HUES64 (cell line): ENCODE measurements around the gene CEP164.

Source experiments
- H3K27ac ChIP-seq: 2 replicates; pipeline ENCODE4 v1.7.0; 2013; ENCODE audit warnings: low read depth, low read length, inconsistent platforms
- H3K27me3 ChIP-seq: 2 replicates; pipeline ENCODE4 v1.6.1; 2013; ENCODE audit warnings: mild to moderate bottlenecking, low read length; ENCODE audit not compliant: insufficient read depth
- H3K36me3 ChIP-seq: 2 replicates; pipeline ENCODE4 v1.6.1; 2013; ENCODE audit warnings: mild to moderate bottlenecking, low read length; ENCODE audit not compliant: insufficient read depth
- H3K4me1 ChIP-seq: 2 replicates; pipeline ENCODE4 v1.6.1; 2013; ENCODE audit warnings: mild to moderate bottlenecking, low read length, moderate library complexity; ENCODE audit not compliant: insufficient read depth
- H3K4me3 ChIP-seq: 2 replicates; pipeline ENCODE4 v1.5.1; 2013; ENCODE audit warnings: mild to moderate bottlenecking, low read length, moderate library complexity
- H3K9ac ChIP-seq: 2 replicates; pipeline ENCODE4 v1.6.1; 2013; ENCODE audit warnings: mild to moderate bottlenecking, low read depth, low read length
- H3K9me3 ChIP-seq: 2 replicates; pipeline ENCODE4 v1.6.1; 2013; ENCODE audit warnings: low read depth, low read length; ENCODE audit not compliant: insufficient read depth
- WGBS: fragments of 150-250, 120-280 bp; methylation state at CpG from one replicate; pipeline ENCODE4 v1.1.7; 2013; ENCODE audit warnings: missing lambda C conversion rate; 5-methylcytosine and 5-hydroxymethylcytosine counted together

Gene CEP164

GRCh38 chr11:117413616-117414015 is 86.0 kb downstream of the CEP164 start:
- Histone ChIP-seq H3K4me1 (peaks cover 4% of the 10 kb centered on the region; the same call in 1 of the 2 replicates), H3K9me3 (no peaks in the 10 kb centered on the region), H3K27ac (no peak overlapping the region), H3K27me3 (no peaks in the 10 kb centered on the region), H3K9ac (no peak overlapping the region), H3K36me3 (0 out of 2 replicates have a peak, but pooled peaks cover 10% of the 10 kb centered on the region), H3K4me3 (no peak overlapping the region)
- WGBS = 93% methylated on average over 6 of the region's 7 CpGs

- H3K27ac ChIP-seq = no peak overlapping the region
- 0 out of 2 replicates have a peak, but pooled peaks cover 2% of the 10 kb centered on the region for H3K36me3 ChIP-seq
- no peaks in the 10 kb centered on the region for H3K9me3 ChIP-seq
- H3K27me3 ChIP-seq = no peaks in the 10 kb centered on the region
- H3K4me3 ChIP-seq = no peak overlapping the region
- H3K9ac ChIP-seq = no peak overlapping the region
- 95% methylated on average over 4 of the region's 6 CpGs for WGBS
- H3K4me1 ChIP-seq = peaks cover 4% of the 10 kb centered on the region; the same call in 1 of the 2 replicates
Observed at GRCh38 chr11:117414724-117415123, 87.1 kb downstream of the CEP164 start.

GRCh38 chr11:117415358-117415896 is 87.8 kb downstream of the CEP164 start:
- Histone ChIP-seq H3K9me3 (no peaks in the 10 kb centered on the region), H3K4me3 (no peak overlapping the region), H3K27me3 (no peaks in the 10 kb centered on the region), H3K36me3 (0 out of 2 replicates have a peak, but pooled peaks cover under 1% of the 10 kb centered on the region), H3K9ac (no peak overlapping the region), H3K4me1 (peaks cover 4% of the 10 kb centered on the region; the same call in 1 of the 2 replicates), H3K27ac (no peak overlapping the region)
- WGBS = 89% methylated on average over 4 of the region's 8 CpGs

GRCh38 chr11:117417342-117417741 is 89.7 kb downstream of the CEP164 start:
- H3K27me3 ChIP-seq = no peaks in the 10 kb centered on the region
- H3K9me3 ChIP-seq = no peaks in the 10 kb centered on the region
- no peak overlapping the region for H3K9ac ChIP-seq
- no peak overlapping the region for H3K27ac ChIP-seq
- no peaks in the 10 kb centered on the region for H3K36me3 ChIP-seq
- H3K4me1 ChIP-seq = no peaks in the 10 kb centered on the region
- H3K4me3 ChIP-seq = no peak overlapping the region
- 72% methylated on average over 6 of the region's 6 CpGs for WGBS

GRCh38 chr11:117417856-117418255 is 90.2 kb downstream of the CEP164 start:
- Histone ChIP-seq H3K9ac (no peak overlapping the region), H3K4me1 (no peaks in the 10 kb centered on the region), H3K9me3 (no peaks in the 10 kb centered on the region), H3K27ac (no peak overlapping the region), H3K27me3 (no peaks in the 10 kb centered on the region), H3K36me3 (no peaks in the 10 kb centered on the region), H3K4me3 (no peak overlapping the region)
- WGBS = 93% methylated on average over 12 of the region's 12 CpGs

- Histone ChIP-seq H3K4me3 (no peak overlapping the region), H3K9me3 (no peaks in the 10 kb centered on the region), H3K27ac (no peak overlapping the region), H3K36me3 (no peaks in the 10 kb centered on the region), H3K9ac (no peak overlapping the region), H3K27me3 (no peaks in the 10 kb centered on the region; the same call in 1 of the 2 replicates), H3K4me1 (no peaks in the 10 kb centered on the region)
- 93% methylated on average over 12 of the region's 12 CpGs for WGBS
Observed at GRCh38 chr11:117418737-117419481, 91.3 kb downstream of the CEP164 start.

GRCh38 chr11:117419482-117420142 is 92.0 kb downstream of the CEP164 start:
- WGBS = 84% methylated on average over 12 of the region's 12 CpGs
- no peaks in the 10 kb centered on the region for H3K36me3 ChIP-seq
- no peaks in the 10 kb centered on the region for H3K4me1 ChIP-seq
- H3K27me3 ChIP-seq = no peaks in the 10 kb centered on the region; the same call in 1 of the 2 replicates
- no peak overlapping the region for H3K27ac ChIP-seq
- no peaks in the 10 kb centered on the region for H3K9me3 ChIP-seq
- H3K4me3 ChIP-seq = no peak overlapping the region
- H3K9ac ChIP-seq = no peak overlapping the region

GRCh38 chr11:117420143-117420485 is 92.5 kb downstream of the CEP164 start:
- WGBS = 95% methylated on average over 12 of the region's 12 CpGs
- no peak overlapping the region for H3K4me3 ChIP-seq

GRCh38 chr11:117420598-117420997 is 92.9 kb downstream of the CEP164 start:
- Histone ChIP-seq H3K9me3 (no peaks in the 10 kb centered on the region), H3K4me1 (no peaks in the 10 kb centered on the region), H3K27ac (no peak overlapping the region), H3K9ac (no peak overlapping the region), H3K4me3 (no peak overlapping the region), H3K27me3 (no peaks in the 10 kb centered on the region; the same call in 1 of the 2 replicates), H3K36me3 (no peaks in the 10 kb centered on the region)
- 98% methylated on average over 5 of the region's 6 CpGs for WGBS

More at GRCh38 chr11:117420143-117420485, 92.5 kb downstream of the CEP164 start:
- H3K9me3 ChIP-seq = no peaks in the 10 kb centered on the region
- H3K9ac ChIP-seq = no peak overlapping the region
- no peaks in the 10 kb centered on the region; the same call in 1 of the 2 replicates for H3K27me3 ChIP-seq
- H3K4me1 ChIP-seq = no peaks in the 10 kb centered on the region
- no peak overlapping the region for H3K27ac ChIP-seq
- H3K36me3 ChIP-seq = no peaks in the 10 kb centered on the region

- WGBS = 88% methylated on average over 13 of the region's 13 CpGs
- Histone ChIP-seq H3K27ac (no peak overlapping the region), H3K9me3 (no peaks in the 10 kb centered on the region), H3K4me1 (no peaks in the 10 kb centered on the region), H3K27me3 (no peaks in the 10 kb centered on the region; the same call in 1 of the 2 replicates), H3K36me3 (no peaks in the 10 kb centered on the region), H3K4me3 (no peak overlapping the region), H3K9ac (no peak overlapping the region)
Observed at GRCh38 chr11:117421041-117421440, 93.4 kb downstream of the CEP164 start.

GRCh38 chr11:117421476-117421875 is 93.8 kb downstream of the CEP164 start:
- H3K27me3 ChIP-seq = no peaks in the 10 kb centered on the region; the same call in 1 of the 2 replicates
- H3K9ac ChIP-seq = no peak overlapping the region
- no peak overlapping the region for H3K4me3 ChIP-seq
- H3K36me3 ChIP-seq = no peaks in the 10 kb centered on the region
- H3K27ac ChIP-seq = no peak overlapping the region
- no peaks in the 10 kb centered on the region for H3K4me1 ChIP-seq
- no peaks in the 10 kb centered on the region for H3K9me3 ChIP-seq
- 86% methylated on average over 7 of the region's 7 CpGs for WGBS
